AG20443 (cell line): ENCODE results near the gene FOXQ1.

Experiments used
- DNase-seq: peaks from one replicate; pipeline ENCODE4 v3.0.0; 2012; ENCODE audit warnings: low spot score, mixed read lengths

Gene FOXQ1, protein sequence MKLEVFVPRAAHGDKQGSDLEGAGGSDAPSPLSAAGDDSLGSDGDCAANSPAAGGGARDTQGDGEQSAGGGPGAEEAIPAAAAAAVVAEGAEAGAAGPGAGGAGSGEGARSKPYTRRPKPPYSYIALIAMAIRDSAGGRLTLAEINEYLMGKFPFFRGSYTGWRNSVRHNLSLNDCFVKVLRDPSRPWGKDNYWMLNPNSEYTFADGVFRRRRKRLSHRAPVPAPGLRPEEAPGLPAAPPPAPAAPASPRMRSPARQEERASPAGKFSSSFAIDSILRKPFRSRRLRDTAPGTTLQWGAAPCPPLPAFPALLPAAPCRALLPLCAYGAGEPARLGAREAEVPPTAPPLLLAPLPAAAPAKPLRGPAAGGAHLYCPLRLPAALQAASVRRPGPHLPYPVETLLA

DNA sequence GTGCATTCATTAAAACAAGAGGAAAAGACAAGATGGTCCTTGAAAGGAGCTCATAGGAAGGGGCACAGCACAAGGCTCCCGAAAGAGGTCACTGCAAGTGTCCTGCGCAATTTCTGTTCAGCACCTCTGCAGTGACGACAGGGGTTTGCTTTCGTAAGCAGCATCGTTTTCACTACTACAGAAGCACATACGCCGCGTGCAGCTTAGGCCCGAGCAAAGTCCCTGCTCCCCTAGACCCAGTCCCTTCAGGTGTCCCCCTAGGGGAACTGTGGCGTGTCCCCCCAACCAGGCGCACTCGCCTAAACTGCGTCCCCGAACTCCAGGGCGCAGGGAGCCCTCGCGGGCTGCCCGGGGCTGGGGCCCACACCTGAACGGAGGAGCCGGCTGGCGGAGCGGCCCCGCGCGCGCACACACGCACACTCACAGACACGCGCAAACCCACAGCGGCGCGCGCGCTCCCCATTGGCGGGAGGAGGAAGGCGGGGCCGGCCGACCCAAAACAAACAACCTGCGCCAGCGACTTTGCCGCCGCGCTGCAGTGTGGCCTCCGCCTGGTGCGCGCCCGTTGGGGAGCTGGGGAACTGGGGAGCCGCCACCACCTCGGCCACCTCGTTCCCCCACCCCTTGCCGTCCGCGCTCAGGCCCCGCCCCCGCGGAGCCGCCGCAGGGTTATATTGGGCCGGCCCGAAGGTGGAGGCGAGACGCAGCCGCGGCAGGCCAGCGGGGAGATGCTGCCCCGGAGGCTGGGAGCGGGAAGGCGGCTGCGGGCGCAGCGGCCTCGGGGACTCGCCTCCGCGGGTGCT lies at the start of gene FOXQ1:
Gene FOXQ1 (plus strand): TSS at position 699 of the 803 bp plus-strand sequence. CDS start 607 bp downstream, outside the sequence.
- DNase-seq: peak; percentile 71

DNA sequence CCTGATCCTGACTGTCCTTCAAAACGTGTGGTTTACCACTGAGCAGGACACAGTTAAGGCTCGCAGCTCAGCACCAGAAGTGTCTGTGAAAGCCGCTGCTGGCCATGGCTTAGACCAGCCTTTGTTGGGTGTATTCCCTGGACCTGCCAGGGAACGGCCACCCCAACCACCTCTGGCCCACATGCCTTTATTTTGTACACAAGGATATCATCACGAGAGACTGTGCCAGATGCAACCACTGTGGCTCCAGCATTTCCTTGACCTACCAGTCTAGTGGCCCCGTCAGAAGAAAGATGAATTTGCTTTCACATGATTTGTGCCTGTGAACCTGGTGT lies 49.2 kb upstream of the FOXQ1 start:
- DNase-seq: no peak

- peak; percentile 19 for DNase-seq
Observed at GRCh38 chr6:1263039-1263849, 48.7 kb upstream of the FOXQ1 start.

DNA sequence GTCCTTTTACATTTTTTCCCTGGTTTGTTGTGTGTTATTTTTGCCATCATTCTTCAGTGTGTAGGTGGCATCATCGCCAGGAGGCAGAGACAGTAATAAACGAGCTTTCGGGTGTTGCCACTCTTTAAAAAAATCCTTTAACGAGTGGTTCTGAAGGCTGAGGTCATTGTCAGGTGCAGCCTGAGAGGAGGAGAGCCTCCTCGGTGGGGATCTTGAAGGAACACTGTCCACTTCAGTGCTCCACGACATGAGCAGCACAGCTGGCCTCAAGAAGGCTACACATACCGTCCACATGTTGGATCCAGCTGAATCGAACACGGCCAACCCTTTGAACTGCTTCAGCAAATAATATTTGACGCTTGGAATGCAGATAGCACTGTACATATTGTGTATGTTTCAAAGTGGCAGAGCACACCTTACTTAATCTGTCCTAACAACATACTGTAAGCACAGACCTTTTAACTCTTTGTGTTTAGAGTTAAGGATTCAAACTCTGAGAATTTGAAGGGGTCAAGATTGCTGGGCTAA lies 48.0 kb upstream of the FOXQ1 start:
- DNase-seq: no peak

DNA sequence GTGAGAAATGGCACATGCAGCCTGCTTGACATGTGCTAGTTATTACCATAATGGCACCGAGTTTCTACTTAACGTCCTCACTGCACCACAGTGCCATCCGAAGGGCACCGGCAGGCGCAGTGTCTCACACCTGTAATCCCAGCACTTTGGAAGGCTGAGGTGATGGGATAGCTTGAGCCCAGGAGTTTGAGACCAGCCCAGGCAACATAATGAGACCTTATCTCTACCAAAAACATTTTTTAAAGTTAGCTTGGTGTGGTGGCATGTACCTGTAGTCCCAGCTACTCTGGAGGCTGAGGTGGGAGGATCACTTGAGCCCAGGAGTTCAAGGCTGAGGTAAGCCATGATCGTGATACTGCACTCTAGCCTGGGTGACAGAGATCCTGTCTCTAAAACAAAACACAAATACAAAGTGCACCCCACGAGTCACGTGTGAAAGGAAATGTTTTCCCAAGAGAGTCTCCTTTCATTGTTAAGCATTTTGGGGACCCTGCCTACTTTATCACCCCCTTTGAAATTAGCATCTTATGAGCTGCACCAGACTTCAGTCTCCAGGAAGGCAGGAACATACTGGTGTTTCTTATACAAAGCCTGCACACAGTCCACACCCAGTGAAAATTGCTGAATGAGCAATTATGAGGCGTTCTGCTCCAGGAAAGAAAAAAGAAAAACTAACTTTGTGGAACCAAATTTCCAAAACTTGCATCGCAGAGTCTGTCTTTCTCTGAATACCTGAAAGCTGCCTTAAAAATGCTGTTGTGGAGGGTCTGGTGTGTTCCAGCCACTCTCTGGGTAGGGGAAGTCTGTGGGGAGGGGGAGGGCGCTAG lies 47.1 kb upstream of the FOXQ1 start:
- DNase-seq: no peak

GRCh38 chr6:1266686-1267056 lies 45.2 kb upstream of the FOXQ1 start:
- DNase-seq: no peak

DNA sequence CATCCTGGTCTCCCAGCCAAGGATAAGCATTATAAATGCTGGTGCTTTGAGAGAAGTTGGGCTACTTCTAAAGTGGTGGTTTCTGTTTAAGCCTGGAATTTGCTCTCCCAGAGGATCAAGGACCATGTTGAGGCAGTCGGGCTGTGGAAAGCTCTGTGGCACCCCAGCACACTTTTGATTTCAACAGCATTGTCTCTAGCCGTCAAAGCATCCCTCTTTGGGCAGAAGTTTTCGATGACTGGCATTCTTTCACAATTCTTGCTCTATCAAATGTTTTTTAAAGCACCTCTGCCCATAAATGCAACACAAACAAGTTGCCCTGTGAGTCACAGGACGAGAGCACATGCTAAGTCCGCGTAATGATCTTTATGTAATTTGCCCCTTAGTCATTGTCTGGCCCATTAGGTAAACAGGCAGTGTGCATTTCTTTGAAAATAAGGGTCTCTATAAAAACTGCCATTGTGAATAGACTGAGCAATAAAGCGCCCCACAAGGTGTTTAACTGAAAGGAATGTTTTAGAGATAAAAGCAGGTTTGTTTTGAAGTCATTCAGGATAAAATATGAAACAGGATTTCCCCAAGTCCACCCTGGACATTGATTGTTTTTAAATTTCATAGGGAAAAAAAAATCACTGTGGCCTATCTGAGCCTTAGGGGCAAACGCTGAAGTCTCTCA lies 44.7 kb upstream of the FOXQ1 start:
- no peak for DNase-seq

DNA sequence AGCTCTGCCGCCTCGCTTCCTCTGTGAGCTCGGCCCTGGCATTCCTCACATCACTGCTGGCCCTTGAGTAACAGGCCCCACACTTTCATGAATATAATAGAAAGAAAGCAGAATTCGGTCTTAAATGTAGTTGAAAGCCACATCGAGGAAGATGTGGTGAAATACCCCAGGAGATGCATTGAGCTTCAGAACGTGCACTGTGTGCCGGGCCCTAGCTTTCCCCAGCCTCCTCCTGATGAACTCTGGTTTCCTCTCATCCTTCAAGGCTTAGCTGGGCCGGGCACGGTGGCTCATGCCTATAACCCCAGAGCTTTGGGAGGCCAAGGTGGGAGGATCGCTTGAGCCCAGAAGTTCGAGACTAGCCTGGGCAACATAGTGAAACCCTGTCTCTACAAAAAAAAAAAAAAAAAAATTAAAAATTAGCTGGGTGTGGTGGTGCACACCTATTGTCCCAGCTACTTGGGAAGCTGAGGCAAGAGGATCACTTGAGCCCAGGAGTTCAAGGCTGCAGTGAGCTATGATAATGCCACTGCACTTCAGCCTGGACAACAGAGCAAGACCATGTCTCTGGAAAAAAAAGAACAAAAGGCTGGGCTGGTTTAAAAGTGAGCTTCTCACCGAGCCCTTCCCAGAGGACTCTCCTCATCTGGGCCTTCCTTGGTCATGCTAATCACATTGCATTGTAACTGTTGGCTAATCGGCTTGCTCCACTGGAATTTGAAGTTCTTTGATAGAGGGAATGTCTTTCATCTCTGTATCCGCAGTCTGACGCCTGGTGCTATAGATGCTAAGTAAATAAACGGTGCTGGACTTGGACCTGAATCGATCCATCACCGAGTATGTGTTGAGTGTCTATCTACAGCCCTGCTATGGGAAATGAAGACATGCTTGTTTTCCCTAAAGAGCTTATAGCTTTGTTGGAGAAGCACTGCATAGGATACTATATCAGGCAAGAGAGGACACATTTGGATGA lies 43.8 kb upstream of the FOXQ1 start:
- DNase-seq: no peak

GRCh38 chr6:1271071-1271763 lies 40.7 kb upstream of the FOXQ1 start:
- DNase-seq: no peak

DNA sequence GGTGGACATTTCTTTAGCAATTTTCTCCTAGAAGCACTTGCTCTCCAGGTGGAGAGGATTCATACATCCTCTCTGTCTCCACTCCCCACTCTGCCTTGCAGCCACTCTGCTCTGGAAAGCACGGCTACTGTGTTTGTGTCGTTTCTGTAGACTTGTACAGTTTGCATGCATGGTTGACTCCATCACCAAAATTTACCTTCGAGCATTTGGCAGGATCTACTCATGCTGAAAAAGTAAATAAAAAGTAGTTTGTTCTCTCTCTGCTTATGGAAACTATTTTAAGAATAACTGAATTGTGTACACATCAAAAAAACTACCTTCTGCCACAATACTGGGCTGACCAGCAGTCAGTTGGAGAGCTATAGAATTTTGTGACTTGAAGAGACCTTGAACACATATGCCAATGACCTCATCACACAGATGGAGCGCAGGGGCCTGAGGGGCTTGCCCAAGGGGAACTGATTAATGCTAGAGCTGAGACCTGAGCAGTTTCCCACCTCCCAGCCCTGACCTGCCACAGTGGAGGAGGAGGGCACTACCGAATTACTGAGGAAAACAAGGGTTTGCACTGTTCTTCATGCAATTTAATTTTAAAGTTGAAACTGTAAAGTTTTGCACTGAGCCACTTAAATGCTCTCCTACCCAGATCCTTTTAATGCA lies 33.7 kb upstream of the FOXQ1 start:
- DNase-seq: no peak

DNA sequence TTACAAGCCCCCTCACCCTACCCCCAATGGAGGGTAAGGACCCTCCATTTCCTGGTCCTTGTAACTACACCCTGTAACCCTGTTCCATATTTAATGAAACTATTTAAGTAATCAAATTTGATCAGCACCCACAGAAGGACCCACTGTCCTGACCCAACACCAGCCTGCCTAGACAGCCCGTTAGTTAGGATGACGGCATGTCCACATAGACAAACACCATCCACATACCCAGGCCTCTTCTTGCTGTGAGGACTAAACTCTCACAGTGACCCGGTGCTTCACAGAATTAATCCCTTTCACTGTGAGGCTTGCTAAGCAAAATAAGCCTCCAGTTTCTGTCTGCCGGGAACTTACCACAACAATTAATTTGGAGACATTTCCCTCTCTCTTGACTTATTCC lies 32.8 kb upstream of the FOXQ1 start:
- DNase-seq: no peak

GRCh38 chr6:1280666-1281300 lies 31.1 kb upstream of the FOXQ1 start:
- DNase-seq: no peak

- no peak for DNase-seq
Observed at GRCh38 chr6:1281746-1282145, 30.2 kb upstream of the FOXQ1 start.

GRCh38 chr6:1283501-1283900 lies 28.4 kb upstream of the FOXQ1 start:
- no peak for DNase-seq

- DNase-seq: no peak
Observed at GRCh38 chr6:1285556-1285955, 26.3 kb upstream of the FOXQ1 start.

GRCh38 chr6:1285956-1286355 lies 25.9 kb upstream of the FOXQ1 start:
- peak; percentile 76 for DNase-seq

DNA sequence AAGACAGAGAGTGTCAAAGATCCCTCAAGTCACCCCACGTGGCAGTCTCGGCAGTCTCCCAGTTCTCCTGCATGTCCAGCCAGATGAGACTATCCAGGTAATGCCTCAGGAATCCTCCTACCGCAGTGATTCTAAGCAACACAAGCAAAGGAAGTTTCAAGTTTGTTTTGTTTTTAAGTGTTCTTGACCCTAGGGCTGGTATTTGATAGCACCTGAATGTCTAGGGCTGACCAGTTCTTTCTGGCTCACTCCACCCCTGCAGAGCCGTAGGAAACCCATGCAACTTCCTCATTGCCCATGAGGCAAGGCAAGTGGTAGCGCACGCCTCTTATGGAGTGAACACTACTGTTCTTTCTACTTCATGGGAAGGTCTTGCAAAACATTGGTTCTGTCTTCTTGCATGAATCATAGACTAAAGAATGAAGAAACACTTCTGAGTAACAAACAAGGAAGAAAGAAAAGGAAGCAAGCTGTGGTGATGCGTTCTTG lies 24.8 kb upstream of the FOXQ1 start:
- DNase-seq: peak; percentile 79

GRCh38 chr6:1290086-1290485 lies 21.8 kb upstream of the FOXQ1 start:
- no peak for DNase-seq
